ENCODE data around the gene BHLHE23.
"Not testable (repeated sequence)": the region's sequence is repeated elsewhere in the genome, so short reads cannot be mapped to it uniquely, and the experiment has no call there.

The BHLHE23 gene

GRCh38 chr20:62961310-62961783, 45.4 kb downstream of the BHLHE23 start:
- no peak for DNase-seq (ENCODE audit: low read depth in 2 of 2)

- DNase-seq (ENCODE audit: low read depth in 2 of 2): not testable (repeated sequence)
These were observed 46.1 kb downstream of the BHLHE23 start for GRCh38 chr20:62960446-62961309.

GRCh38 chr20:62959998-62960436, 46.7 kb downstream of the BHLHE23 start:
- DNase-seq (ENCODE audit: low read depth in 2 of 2): no peak

GRCh38 chr20:62959101-62959971, 47.4 kb downstream of the BHLHE23 start:
- no peak for DNase-seq (ENCODE audit: low read depth in 2 of 2)

GRCh38 chr20:62958388-62959100, 48.2 kb downstream of the BHLHE23 start:
- DNase-seq (ENCODE audit: low read depth in 2 of 2): no peak

GRCh38 chr20:62957136-62958117, 49.3 kb downstream of the BHLHE23 start:
- DNase-seq (ENCODE audit: low read depth in 2 of 2): no peak

GRCh38 chr20:62956387-62957135, 50.2 kb downstream of the BHLHE23 start:
- no peak for DNase-seq (ENCODE audit: low read depth in 2 of 2)
